Measurements from ENCODE around the gene MARK4. TPM values are rescaled to one million over a fixed set of nuclear protein-coding genes. Genes with fewer than 3 reads are reported as not detected.
"Not testable (repeated sequence)": the region's sequence is repeated elsewhere in the genome, so short reads cannot be mapped to it uniquely, and the experiment has no call there.

MARK4 gene
- total and polyA plus RNA-seq, 2 experiments from 2014 or later = 14.8 to 23.0 TPM

- DNase-seq (ENCODE audit: low spot score) = no peak
- no peak overlapping the region for H3K4me3 ChIP-seq
- TF ChIP-seq EZH2phosphoT487 (IDR thresholded peaks at IDR 0.05; ENCODE audit: low read depth, severe bottlenecking, unreplicated experiment) = no peak
- no peak for TF ChIP-seq EZH2 (IDR thresholded peaks at IDR 0.05; ENCODE audit: borderline replicate concordance)
- TF ChIP-seq CTCF (IDR thresholded peaks at IDR 0.05; ENCODE audit: poor library complexity) = no peak
- no peaks in the 10 kb centered on the region for H3K9me2 ChIP-seq (replicated peaks; ENCODE audit: insufficient read depth)
- H3K27ac ChIP-seq = no peak overlapping the region
- peaks cover 7% of the 10 kb centered on the region for H3K27me3 ChIP-seq
- H3K4me1 ChIP-seq (ENCODE audit: insufficient read depth) = peaks cover 12% of the 10 kb centered on the region
- WGBS (ENCODE audit: low lambda C conversion rate, missing lambda C conversion rate) = 83% methylated on average over 13 of the region's 13 CpGs
- no peaks in the 10 kb centered on the region for H3K79me2 ChIP-seq
- no peaks in the 10 kb centered on the region for H3K9me3 ChIP-seq (ENCODE audit: low read depth)
- no peaks in the 10 kb centered on the region for H3K36me3 ChIP-seq (replicated peaks; ENCODE audit: insufficient read depth, low read depth)
- H2AFZ ChIP-seq = no peak overlapping the region
- H3K4me2 ChIP-seq = no peak overlapping the region
- H4K20me1 ChIP-seq (ENCODE audit: insufficient read depth, poor library complexity, severe bottlenecking) = no peaks in the 10 kb centered on the region
Observed at GRCh38 chr19:45327404-45328143, 76.5 kb downstream of the MARK4 start.

DNA sequence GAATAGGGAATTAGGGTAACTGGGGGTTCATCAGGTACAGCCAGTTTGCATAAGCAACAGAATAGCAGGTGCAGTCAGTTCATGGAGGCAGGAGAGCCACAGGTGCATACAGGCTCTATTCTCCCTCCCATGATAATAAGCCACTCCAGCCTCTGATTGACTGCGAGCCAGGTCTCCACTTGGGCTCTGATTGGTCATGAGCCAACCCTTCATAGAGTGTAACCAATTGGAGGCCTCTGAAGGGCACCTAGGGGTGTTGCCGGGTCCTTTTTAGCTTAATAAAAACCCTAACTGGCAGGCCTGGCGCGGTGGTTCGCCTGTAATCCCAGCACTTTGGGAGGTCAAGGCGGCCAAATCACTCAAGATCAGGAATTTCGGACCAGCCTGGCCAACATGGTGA lies 80.3 kb downstream of the MARK4 start:
- no peaks in the 10 kb centered on the region for H3K4me1 ChIP-seq (ENCODE audit: insufficient read depth)
- no peak overlapping the region for H3K4me2 ChIP-seq
- TF ChIP-seq EZH2phosphoT487 (IDR thresholded peaks at IDR 0.05; ENCODE audit: low read depth, severe bottlenecking, unreplicated experiment) (no peak), CTCF (IDR thresholded peaks at IDR 0.05; ENCODE audit: poor library complexity) (no peak), EZH2 (IDR thresholded peaks at IDR 0.05; ENCODE audit: borderline replicate concordance) (no peak)
- no peaks in the 10 kb centered on the region for H3K9me3 ChIP-seq (ENCODE audit: low read depth)
- H4K20me1 ChIP-seq (ENCODE audit: insufficient read depth, poor library complexity, severe bottlenecking) = no peaks in the 10 kb centered on the region
- no peak overlapping the region for H3K27ac ChIP-seq
- no peaks in the 10 kb centered on the region for H3K27me3 ChIP-seq
- no peak overlapping the region for H3K4me3 ChIP-seq
- no peaks in the 10 kb centered on the region for H3K79me2 ChIP-seq
- H2AFZ ChIP-seq = no peak overlapping the region
- no peaks in the 10 kb centered on the region for H3K36me3 ChIP-seq (replicated peaks; ENCODE audit: insufficient read depth, low read depth)
- WGBS (ENCODE audit: low lambda C conversion rate, missing lambda C conversion rate) = 89% methylated on average over 7 of the region's 7 CpGs
- no peaks in the 10 kb centered on the region for H3K9me2 ChIP-seq (replicated peaks; ENCODE audit: insufficient read depth)
- no peak for DNase-seq (ENCODE audit: low spot score)

DNA sequence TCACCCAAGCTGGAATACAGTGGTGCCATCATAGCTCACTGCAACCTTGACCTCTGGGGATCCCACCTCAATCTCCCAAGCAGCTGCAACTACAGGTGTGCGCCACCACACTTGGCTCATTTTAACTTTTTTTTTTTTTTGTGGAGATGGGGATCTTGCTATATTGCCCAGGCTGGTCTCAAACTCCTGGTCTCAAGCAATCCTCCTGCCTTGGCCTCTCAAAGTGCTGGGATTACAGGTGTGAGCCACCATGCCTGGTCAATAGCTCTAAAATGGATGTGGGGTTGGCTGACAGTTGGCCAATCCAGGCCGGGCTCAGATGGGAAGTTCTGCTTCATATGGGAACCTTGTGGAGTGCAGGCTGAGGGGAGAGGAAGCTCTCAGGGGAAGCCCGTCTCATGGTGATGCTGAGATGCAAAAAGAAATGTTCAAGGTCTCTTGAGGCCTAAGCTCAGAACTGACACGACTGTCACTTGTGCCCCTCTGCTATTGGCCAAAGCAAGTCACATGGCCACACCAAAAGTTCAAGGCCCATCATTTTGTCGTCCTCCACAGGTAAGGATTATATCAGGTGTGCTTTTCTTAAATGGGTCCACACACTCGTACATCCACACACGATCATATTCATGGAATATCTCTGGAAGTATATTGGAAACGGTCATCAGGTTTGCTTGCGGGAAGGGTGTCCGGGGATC lies 82.7 kb downstream of the MARK4 start:
- H3K4me1 ChIP-seq (ENCODE audit: insufficient read depth) = no peaks in the 10 kb centered on the region
- H4K20me1 ChIP-seq (ENCODE audit: insufficient read depth, poor library complexity, severe bottlenecking) = no peaks in the 10 kb centered on the region
- H3K27me3 ChIP-seq = no peaks in the 10 kb centered on the region
- H3K79me2 ChIP-seq = no peaks in the 10 kb centered on the region
- TF ChIP-seq CTCF (IDR thresholded peaks at IDR 0.05; ENCODE audit: poor library complexity) = no peak
- TF ChIP-seq EZH2 (IDR thresholded peaks at IDR 0.05; ENCODE audit: borderline replicate concordance) = no peak
- no peak for TF ChIP-seq EZH2phosphoT487 (IDR thresholded peaks at IDR 0.05; ENCODE audit: low read depth, severe bottlenecking, unreplicated experiment)
- WGBS (ENCODE audit: low lambda C conversion rate, missing lambda C conversion rate) = 86% methylated on average over 10 of the region's 10 CpGs
- H3K4me3 ChIP-seq = no peak overlapping the region
- no peaks in the 10 kb centered on the region for H3K9me2 ChIP-seq (replicated peaks; ENCODE audit: insufficient read depth)
- no peak overlapping the region for H3K27ac ChIP-seq
- no peak for DNase-seq (ENCODE audit: low spot score)
- H3K9me3 ChIP-seq (ENCODE audit: low read depth) = no peaks in the 10 kb centered on the region
- H2AFZ ChIP-seq = no peak overlapping the region
- no peak overlapping the region for H3K4me2 ChIP-seq
- H3K36me3 ChIP-seq (replicated peaks; ENCODE audit: insufficient read depth, low read depth) = no peaks in the 10 kb centered on the region

DNA sequence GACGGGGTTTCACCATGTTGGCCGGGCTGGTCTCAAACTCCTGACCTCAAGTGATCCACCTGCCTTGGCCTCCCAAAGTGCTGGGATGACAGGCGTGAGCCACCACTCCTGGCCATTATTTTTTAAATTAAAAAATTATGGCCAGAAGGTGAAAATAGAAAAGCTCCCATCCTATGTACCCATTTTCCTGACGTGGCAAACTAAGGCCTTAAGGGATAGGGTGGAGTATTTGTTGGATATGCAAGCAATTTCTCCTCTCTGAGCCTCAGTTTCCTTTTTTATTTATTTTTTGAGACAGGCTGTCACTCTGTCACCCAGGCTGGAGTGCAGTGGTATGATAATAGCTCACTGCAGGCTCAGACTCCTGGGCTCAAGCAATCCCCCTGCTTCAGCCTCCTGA lies 83.8 kb downstream of the MARK4 start:
- WGBS (ENCODE audit: low lambda C conversion rate, missing lambda C conversion rate) = 85% methylated on average over 4 of the region's 4 CpGs
- H3K4me1 ChIP-seq (ENCODE audit: insufficient read depth); H3K9me2 ChIP-seq (replicated peaks; ENCODE audit: insufficient read depth); H3K9me3 ChIP-seq (ENCODE audit: low read depth); H3K27ac ChIP-seq; H3K27me3 ChIP-seq; H4K20me1 ChIP-seq (ENCODE audit: insufficient read depth, poor library complexity, severe bottlenecking); H3K4me2 ChIP-seq; H3K79me2 ChIP-seq; H3K4me3 ChIP-seq; DNase-seq (ENCODE audit: low spot score); H3K36me3 ChIP-seq (replicated peaks; ENCODE audit: insufficient read depth, low read depth); H2AFZ ChIP-seq: not testable (repeated sequence)

Data from hepatocyte (in vitro differentiated cells).